H7 (cell line): Measurements from ENCODE around the gene LAMC1. TPM values are rescaled to one million over a fixed set of nuclear protein-coding genes. Genes with fewer than 3 reads are reported as not detected.

Experiments
- DNase-seq: peaks from one replicate; pipeline ENCODE4 v3.0.0; 2012
- H3K27me3 ChIP-seq: 2 replicates; pipeline ENCODE4 v1.6.0; 2011; ENCODE audit warnings: mild to moderate bottlenecking, low read length; ENCODE audit not compliant: control insufficient read depth, insufficient read depth
- H3K36me3 ChIP-seq: replicated peaks from 2 replicates; pipeline ENCODE4 v1.5.1; 2011; ENCODE audit warnings: low read length; ENCODE audit not compliant: control insufficient read depth, insufficient read depth
- H3K4me3 ChIP-seq: 2 replicates; pipeline ENCODE4 v1.5.1; 2011; ENCODE audit warnings: low read depth, mild to moderate bottlenecking, control low read depth, low read length, moderate library complexity; ENCODE audit not compliant: insufficient read depth
- total RNA-seq: library from RNA; depleted of rRNA; stranded (reverse); fragments of >200 nt; shearing (Covaris generic); gene quantifications from 2 replicates; pipeline ENCODE4 v1.2.3, GENCODE V29; 2014

Gene LAMC1
- total RNA-seq, 1 experiment from 2014 or later: 116 TPM

GRCh38 chr1:183025782-183026774 lies 2.9 kb downstream of the LAMC1 start:
- Histone ChIP-seq H3K36me3 (no peaks in the 10 kb centered on the region), H3K27me3 (no peaks in the 10 kb centered on the region), H3K4me3 (no peak overlapping the region)
- DNase-seq: no peak

GRCh38 chr1:183027031-183027430 lies 3.8 kb downstream of the LAMC1 start:
- no peak for DNase-seq
- H3K4me3 ChIP-seq: no peak overlapping the region
- H3K36me3 ChIP-seq: no peaks in the 10 kb centered on the region
- H3K27me3 ChIP-seq: no peaks in the 10 kb centered on the region

GRCh38 chr1:183027791-183028190 lies 4.6 kb downstream of the LAMC1 start:
- Histone ChIP-seq H3K36me3 (no peaks in the 10 kb centered on the region), H3K27me3 (no peaks in the 10 kb centered on the region), H3K4me3 (no peak overlapping the region)
- no peak for DNase-seq

GRCh38 chr1:183029591-183030000 lies 6.4 kb downstream of the LAMC1 start:
- no peaks in the 10 kb centered on the region for H3K36me3 ChIP-seq
- H3K27me3 ChIP-seq: no peaks in the 10 kb centered on the region
- no peak for DNase-seq
- H3K4me3 ChIP-seq: no peak overlapping the region

GRCh38 chr1:183030053-183030452 lies 6.8 kb downstream of the LAMC1 start:
- no peaks in the 10 kb centered on the region for H3K36me3 ChIP-seq
- no peak overlapping the region for H3K4me3 ChIP-seq
- no peak for DNase-seq
- no peaks in the 10 kb centered on the region for H3K27me3 ChIP-seq

- Histone ChIP-seq H3K4me3 (no peak overlapping the region), H3K36me3 (no peaks in the 10 kb centered on the region), H3K27me3 (no peaks in the 10 kb centered on the region)
- no peak for DNase-seq
These were observed 9.1 kb downstream of the LAMC1 start for GRCh38 chr1:183032122-183032921.

GRCh38 chr1:183033205-183033604 lies 10.0 kb downstream of the LAMC1 start:
- Histone ChIP-seq H3K4me3 (no peak overlapping the region), H3K27me3 (no peaks in the 10 kb centered on the region), H3K36me3 (no peaks in the 10 kb centered on the region)
- no peak for DNase-seq

GRCh38 chr1:183034682-183035081 lies 11.5 kb downstream of the LAMC1 start:
- no peak for DNase-seq
- no peaks in the 10 kb centered on the region for H3K27me3 ChIP-seq
- H3K36me3 ChIP-seq: no peaks in the 10 kb centered on the region
- H3K4me3 ChIP-seq: no peak overlapping the region

GRCh38 chr1:183038333-183038866 lies 15.2 kb downstream of the LAMC1 start:
- DNase-seq: no peak
- no peak overlapping the region for H3K4me3 ChIP-seq
- H3K36me3 ChIP-seq: no peaks in the 10 kb centered on the region
- no peaks in the 10 kb centered on the region for H3K27me3 ChIP-seq

GRCh38 chr1:183038913-183039312 lies 15.7 kb downstream of the LAMC1 start:
- Histone ChIP-seq H3K36me3 (no peaks in the 10 kb centered on the region), H3K27me3 (no peaks in the 10 kb centered on the region), H3K4me3 (no peak overlapping the region)
- DNase-seq: no peak

GRCh38 chr1:183039330-183039729 lies 16.1 kb downstream of the LAMC1 start:
- Histone ChIP-seq H3K27me3 (no peaks in the 10 kb centered on the region), H3K36me3 (no peaks in the 10 kb centered on the region), H3K4me3 (no peak overlapping the region)
- no peak for DNase-seq

- no peaks in the 10 kb centered on the region for H3K36me3 ChIP-seq
- H3K4me3 ChIP-seq: no peak overlapping the region
- no peaks in the 10 kb centered on the region for H3K27me3 ChIP-seq
- DNase-seq: no peak
These were observed 16.8 kb downstream of the LAMC1 start for GRCh38 chr1:183039985-183040447.

GRCh38 chr1:183040547-183040971 lies 17.3 kb downstream of the LAMC1 start:
- no peaks in the 10 kb centered on the region for H3K27me3 ChIP-seq
- DNase-seq: no peak
- no peak overlapping the region for H3K4me3 ChIP-seq
- H3K36me3 ChIP-seq: no peaks in the 10 kb centered on the region

- DNase-seq: no peak
- Histone ChIP-seq H3K4me3 (no peak overlapping the region), H3K36me3 (no peaks in the 10 kb centered on the region), H3K27me3 (no peaks in the 10 kb centered on the region)
These were observed 20.0 kb downstream of the LAMC1 start for GRCh38 chr1:183043254-183043653.
